ENCODE measurements around the gene CDK1.

DNA sequence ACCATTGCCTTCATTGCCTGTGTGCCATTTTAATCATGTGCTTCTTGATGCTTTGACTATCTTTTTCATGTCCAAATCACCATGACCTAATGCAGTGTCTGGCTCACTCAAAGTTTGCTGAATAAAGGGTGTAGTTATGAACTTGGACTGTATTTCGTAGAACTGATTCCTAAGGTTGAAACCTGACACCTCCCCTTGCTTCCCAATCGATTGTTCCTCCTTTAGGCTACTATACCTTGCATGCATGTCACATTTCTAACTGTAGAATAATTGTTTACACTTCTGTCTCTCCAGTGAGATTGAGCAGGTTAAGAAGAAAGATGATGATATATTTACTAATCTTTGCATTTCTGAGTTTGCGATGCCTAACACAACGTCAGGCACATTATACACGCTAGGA is 41.0 kb upstream of the CDK1 start:
- TF ChIP-seq SUZ12 (IDR thresholded peaks at IDR 0.05) (no peak), BHLHE40 (IDR thresholded peaks at IDR 0.05; ENCODE audit: borderline replicate concordance) (no peak), SP1 (IDR thresholded peaks at IDR 0.05) (no peak), FOXM1 (IDR thresholded peaks at IDR 0.05; ENCODE audit: borderline replicate concordance) (no peak), PKNOX1 (IDR thresholded peaks at IDR 0.05) (no peak), L3MBTL2 (conservative IDR thresholded peaks at IDR 0.05) (no peak), TARDBP (IDR thresholded peaks at IDR 0.05) (no peak), NFRKB (IDR thresholded peaks at IDR 0.05) (no peak), LEF1 (IDR thresholded peaks at IDR 0.05; ENCODE audit: borderline replicate concordance) (no peak), ZNF384 (IDR thresholded peaks at IDR 0.05) (no peak)
